Fibroblast of the conjunctiva (primary cell): ENCODE data around the gene SGMS1.
"Not testable (repeated sequence)": the region's sequence is repeated elsewhere in the genome, so short reads cannot be mapped to it uniquely, and the experiment has no call there.

Experiments used
- DNase-seq: peaks from one replicate; pipeline ENCODE4 v3.0.0-alpha.2; 2010; ENCODE audit warnings: low read depth

SGMS1 gene

GRCh38 chr10:50469288-50469687 lies 154.5 kb downstream of the SGMS1 start:
- DNase-seq = no peak

GRCh38 chr10:50467209-50467608 lies 156.5 kb downstream of the SGMS1 start:
- no peak for DNase-seq

- DNase-seq = no peak
Measured at GRCh38 chr10:50464004-50464409, 159.7 kb downstream of the SGMS1 start.

GRCh38 chr10:50461834-50462233 lies 161.9 kb downstream of the SGMS1 start:
- no peak for DNase-seq

- no peak for DNase-seq
Measured at GRCh38 chr10:50461123-50461522, 162.6 kb downstream of the SGMS1 start.

GRCh38 chr10:50456719-50457118 lies 167.0 kb downstream of the SGMS1 start:
- no peak for DNase-seq

GRCh38 chr10:50453940-50454339 lies 169.8 kb downstream of the SGMS1 start:
- no peak for DNase-seq

- DNase-seq = no peak
Measured at GRCh38 chr10:50452603-50453002, 171.2 kb downstream of the SGMS1 start.

GRCh38 chr10:50447691-50448090 lies 176.1 kb downstream of the SGMS1 start:
- DNase-seq = no peak

- not testable (repeated sequence) for DNase-seq
Measured at GRCh38 chr10:50445777-50446176, 178.0 kb downstream of the SGMS1 start.

GRCh38 chr10:50440489-50440888 lies 183.3 kb downstream of the SGMS1 start:
- no peak for DNase-seq

- DNase-seq = no peak
Measured at GRCh38 chr10:50439806-50440205, 183.9 kb downstream of the SGMS1 start.

GRCh38 chr10:50439187-50439586 lies 184.6 kb downstream of the SGMS1 start:
- no peak for DNase-seq

- DNase-seq = no peak
Measured at GRCh38 chr10:50438049-50438936, 185.5 kb downstream of the SGMS1 start.

GRCh38 chr10:50437248-50437647 lies 186.5 kb downstream of the SGMS1 start:
- DNase-seq = no peak

- DNase-seq = no peak
Measured at GRCh38 chr10:50436805-50437204, 187.0 kb downstream of the SGMS1 start.

- no peak for DNase-seq
Measured at GRCh38 chr10:50432211-50433009, 191.3 kb downstream of the SGMS1 start.

- DNase-seq = peak; percentile 13
Measured at GRCh38 chr10:50431791-50432190, 192.0 kb downstream of the SGMS1 start.

- peak; percentile 16 for DNase-seq
Measured at GRCh38 chr10:50431133-50431532, 192.6 kb downstream of the SGMS1 start.

GRCh38 chr10:50426485-50426884 lies 197.3 kb downstream of the SGMS1 start:
- DNase-seq = no peak

GRCh38 chr10:50425215-50425614 lies 198.5 kb downstream of the SGMS1 start:
- not testable (repeated sequence) for DNase-seq

GRCh38 chr10:50423448-50423847 lies 200.3 kb downstream of the SGMS1 start:
- DNase-seq = no peak

- DNase-seq = no peak
Measured at GRCh38 chr10:50422259-50422658, 201.5 kb downstream of the SGMS1 start.
